DND-41 (cell line): ENCODE results near the gene CYSLTR2.

Experiments
- CTCF ChIP-seq: IDR thresholded peaks from 2 replicates; pipeline ENCODE4 v1.5.1; 2012; ENCODE audit warnings: borderline replicate concordance, low read length, moderate library complexity, mild to moderate bottlenecking; ENCODE audit not compliant: poor library complexity, severe bottlenecking; ENCODE audit errors: extremely low read depth
- EZH2 ChIP-seq: IDR thresholded peaks from 3 replicates; pipeline ENCODE4 v1.6.1; 2012; ENCODE audit warnings: borderline replicate concordance, low read depth, mild to moderate bottlenecking, moderate library complexity, low read length, inconsistent platforms; ENCODE audit not compliant: severe bottlenecking

- TF ChIP-seq CTCF: no peak
- no peak for TF ChIP-seq EZH2
Measured at GRCh38 chr13:48760626-48761025, 106.9 kb downstream of the CYSLTR2 start.
